Measurements from ENCODE around the gene RPS6KA2.
"Not testable (repeated sequence)": the region's sequence is repeated elsewhere in the genome, so short reads cannot be mapped to it uniquely, and the experiment has no call there.

The RPS6KA2 gene

GRCh38 chr6:166655713-166656229, 28.7 kb upstream of the RPS6KA2 start:
- no peak for DNase-seq

- DNase-seq, result no peak
These were observed 28.2 kb upstream of the RPS6KA2 start for GRCh38 chr6:166655251-166655650.

- no peak for DNase-seq
These were observed 27.5 kb upstream of the RPS6KA2 start for GRCh38 chr6:166654573-166654972.

GRCh38 chr6:166653639-166653941, 26.5 kb upstream of the RPS6KA2 start:
- DNase-seq, result no peak

GRCh38 chr6:166650824-166651807, 24.1 kb upstream of the RPS6KA2 start:
- DNase-seq, result no peak

GRCh38 chr6:166650047-166650446, 23.0 kb upstream of the RPS6KA2 start:
- DNase-seq, result no peak

- no peak for DNase-seq
These were observed 21.8 kb upstream of the RPS6KA2 start for GRCh38 chr6:166648846-166649245.

- DNase-seq, result no peak
These were observed 20.8 kb upstream of the RPS6KA2 start for GRCh38 chr6:166647896-166648295.

GRCh38 chr6:166646716-166647115, 19.7 kb upstream of the RPS6KA2 start:
- DNase-seq, result no peak

- DNase-seq, result no peak
These were observed 18.8 kb upstream of the RPS6KA2 start for GRCh38 chr6:166645896-166646295.

- DNase-seq, result no peak
These were observed 17.6 kb upstream of the RPS6KA2 start for GRCh38 chr6:166644681-166645080.

GRCh38 chr6:166643891-166644590, 17.0 kb upstream of the RPS6KA2 start:
- DNase-seq, result no peak

- DNase-seq, result no peak
These were observed 15.6 kb upstream of the RPS6KA2 start for GRCh38 chr6:166642646-166643045.

GRCh38 chr6:166640342-166641043, 13.4 kb upstream of the RPS6KA2 start:
- DNase-seq, result no peak

- DNase-seq, result no peak
These were observed 12.9 kb upstream of the RPS6KA2 start for GRCh38 chr6:166639921-166640320.

- DNase-seq, result no peak
These were observed 11.5 kb upstream of the RPS6KA2 start for GRCh38 chr6:166638573-166638964.

GRCh38 chr6:166637812-166638572, 10.9 kb upstream of the RPS6KA2 start:
- no peak for DNase-seq

GRCh38 chr6:166636934-166637333, 9.9 kb upstream of the RPS6KA2 start:
- DNase-seq, result no peak

- no peak for DNase-seq
These were observed 9.3 kb upstream of the RPS6KA2 start for GRCh38 chr6:166636191-166636933.

- DNase-seq, result no peak
These were observed 8.2 kb upstream of the RPS6KA2 start for GRCh38 chr6:166635013-166635970.

GRCh38 chr6:166634581-166634980, 7.5 kb upstream of the RPS6KA2 start:
- DNase-seq, result not testable (repeated sequence)

All from activated CD4-positive, alpha-beta T cell treated with anti-CD3 and anti-CD28 coated beads, Interleukin-2, amount 50 U/mL, for 4 hours (primary cell).